Mononuclear cell (primary cell): ENCODE measurements around the gene ZNF415. TPM values are rescaled to one million over a fixed set of nuclear protein-coding genes. Genes with fewer than 3 reads are reported as not detected.

Experiments
- H3K27me3 ChIP-seq: 2 replicates; pipeline ENCODE4 v1.6.0; 2011; ENCODE audit warnings: low read length, control low read depth; ENCODE audit not compliant: insufficient read depth
- H3K4me1 ChIP-seq: 2 replicates; pipeline ENCODE4 v1.5.1; 2011; ENCODE audit warnings: mild to moderate bottlenecking, low read length, control low read depth; ENCODE audit not compliant: insufficient read depth
- H3K4me3 ChIP-seq: 2 replicates; pipeline ENCODE4 v1.5.1; 2011; ENCODE audit warnings: mild to moderate bottlenecking, low read length, moderate library complexity
- H3K9me3 ChIP-seq: 2 replicates; pipeline ENCODE4 v1.5.1; 2011; ENCODE audit warnings: low read depth, mild to moderate bottlenecking, control low read depth, low read length
- total RNA-seq: library from RNA; depleted of rRNA; stranded (reverse); fragments of >200 nt; gene quantifications from one replicate; pipeline ENCODE4 v1.2.3, GENCODE V29; 2012

The ZNF415 gene
- 0.52 TPM for total RNA-seq

GRCh38 chr19:53132141-53132991 lies at the start of gene ZNF415:
ZNF415 (minus strand) TSS chr19:53132910; CDS start chr19:53122676, 10,234 bp downstream.
- Histone ChIP-seq H3K4me1 (peaks cover 16% of the 10 kb centered on the region), H3K4me3 (peak within 1 kb of the TSS; percentile 47)

GRCh38 chr19:53182202-53182601 lies 49.5 kb upstream of the ZNF415 start:
- Histone ChIP-seq H3K4me1 (no peaks in the 10 kb centered on the region), H3K27me3 (no peaks in the 10 kb centered on the region), H3K4me3 (no peak overlapping the region), H3K9me3 (peaks cover 16% of the 10 kb centered on the region)

More at GRCh38 chr19:53132141-53132991, at the start of gene ZNF415:
- Histone ChIP-seq H3K9me3 (peaks cover 38% of the 10 kb centered on the region), H3K27me3 (no peaks in the 10 kb centered on the region)

- Histone ChIP-seq H3K4me3 (no peak overlapping the region), H3K4me1 (no peaks in the 10 kb centered on the region), H3K9me3 (peaks cover 24% of the 10 kb centered on the region), H3K27me3 (no peaks in the 10 kb centered on the region)
Measured at GRCh38 chr19:53177986-53178385, 45.3 kb upstream of the ZNF415 start.

GRCh38 chr19:53172889-53173288 lies 40.2 kb upstream of the ZNF415 start:
- no peak overlapping the region for H3K4me3 ChIP-seq
- peaks cover 36% of the 10 kb centered on the region for H3K9me3 ChIP-seq
- H3K27me3 ChIP-seq, result no peaks in the 10 kb centered on the region
- no peaks in the 10 kb centered on the region for H3K4me1 ChIP-seq

- no peaks in the 10 kb centered on the region for H3K4me1 ChIP-seq
- no peak overlapping the region for H3K4me3 ChIP-seq
- H3K27me3 ChIP-seq, result no peaks in the 10 kb centered on the region
- H3K9me3 ChIP-seq, result peaks cover 51% of the 10 kb centered on the region
Measured at GRCh38 chr19:53165691-53166091, 33.0 kb upstream of the ZNF415 start.

GRCh38 chr19:53161123-53161522 lies 28.4 kb upstream of the ZNF415 start:
- H3K9me3 ChIP-seq, result peaks cover 30% of the 10 kb centered on the region
- no peak overlapping the region for H3K4me3 ChIP-seq
- H3K4me1 ChIP-seq, result peaks cover 16% of the 10 kb centered on the region
- H3K27me3 ChIP-seq, result no peaks in the 10 kb centered on the region

- Histone ChIP-seq H3K4me1 (peaks cover 16% of the 10 kb centered on the region), H3K9me3 (peaks cover 22% of the 10 kb centered on the region), H3K4me3 (no peak overlapping the region), H3K27me3 (no peaks in the 10 kb centered on the region)
Measured at GRCh38 chr19:53160350-53160749, 27.6 kb upstream of the ZNF415 start.

GRCh38 chr19:53158119-53158656 lies 25.5 kb upstream of the ZNF415 start:
- Histone ChIP-seq H3K4me1 (peaks cover 16% of the 10 kb centered on the region), H3K27me3 (no peaks in the 10 kb centered on the region), H3K4me3 (peak overlapping the region; percentile 54), H3K9me3 (peaks cover under 1% of the 10 kb centered on the region)

- Histone ChIP-seq H3K4me1 (peaks cover 16% of the 10 kb centered on the region), H3K9me3 (no peaks in the 10 kb centered on the region), H3K4me3 (no peak overlapping the region), H3K27me3 (no peaks in the 10 kb centered on the region)
Measured at GRCh38 chr19:53157626-53158025, 24.9 kb upstream of the ZNF415 start.

GRCh38 chr19:53156850-53157249 lies 24.1 kb upstream of the ZNF415 start:
- Histone ChIP-seq H3K9me3 (no peaks in the 10 kb centered on the region), H3K27me3 (no peaks in the 10 kb centered on the region), H3K4me3 (no peak overlapping the region), H3K4me1 (peaks cover 16% of the 10 kb centered on the region)

GRCh38 chr19:53147645-53148044 lies 14.9 kb upstream of the ZNF415 start:
- Histone ChIP-seq H3K27me3 (no peaks in the 10 kb centered on the region), H3K9me3 (peaks cover 61% of the 10 kb centered on the region), H3K4me3 (no peak overlapping the region), H3K4me1 (no peaks in the 10 kb centered on the region)

GRCh38 chr19:53140351-53140750 lies 7.6 kb upstream of the ZNF415 start:
- Histone ChIP-seq H3K9me3 (peaks cover 86% of the 10 kb centered on the region), H3K4me1 (no peaks in the 10 kb centered on the region), H3K27me3 (no peaks in the 10 kb centered on the region), H3K4me3 (no peak overlapping the region)

- H3K9me3 ChIP-seq, result peaks cover 74% of the 10 kb centered on the region
Measured at GRCh38 chr19:53136432-53136831, 3.7 kb upstream of the ZNF415 start.

GRCh38 chr19:53131727-53132126 lies 983 bp downstream of the ZNF415 start:
- no peaks in the 10 kb centered on the region for H3K27me3 ChIP-seq
- H3K4me1 ChIP-seq, result peaks cover 16% of the 10 kb centered on the region
- peaks cover 31% of the 10 kb centered on the region for H3K9me3 ChIP-seq
- no peak overlapping the region for H3K4me3 ChIP-seq

More at GRCh38 chr19:53136432-53136831, 3.7 kb upstream of the ZNF415 start:
- no peak overlapping the region for H3K4me3 ChIP-seq
- H3K4me1 ChIP-seq, result peaks cover 16% of the 10 kb centered on the region
- H3K27me3 ChIP-seq, result no peaks in the 10 kb centered on the region

GRCh38 chr19:53131085-53131590 lies 1.6 kb downstream of the ZNF415 start:
- Histone ChIP-seq H3K27me3 (no peaks in the 10 kb centered on the region), H3K4me1 (peaks cover 16% of the 10 kb centered on the region), H3K4me3 (no peak overlapping the region), H3K9me3 (peaks cover 25% of the 10 kb centered on the region)
